Mammary epithelial cell (primary cell): ENCODE measurements around the gene MGARP.

Experiments used
- EZH2 ChIP-seq: IDR thresholded peaks from 2 replicates; pipeline ENCODE4 v1.6.1; 2012; ENCODE audit warnings: low read length, inconsistent platforms, borderline replicate concordance
- TF ChIP-seq, protein P1 (sequence below), 2 donors: IDR thresholded peaks in 1 of 2; conservative IDR thresholded peaks in 1 of 2; 2 replicates each; pipeline ENCODE4 v1.5.1; 2011 to 2012; ENCODE audit warnings: inconsistent platforms in 2 of 2, low read length in 2 of 2, mild to moderate bottlenecking in 2 of 2, control low read depth in 1 of 2, low read depth in 1 of 2; ENCODE audit not compliant: insufficient read depth in 1 of 2; ENCODE audit errors: extremely low read depth in 1 of 2

DNA sequence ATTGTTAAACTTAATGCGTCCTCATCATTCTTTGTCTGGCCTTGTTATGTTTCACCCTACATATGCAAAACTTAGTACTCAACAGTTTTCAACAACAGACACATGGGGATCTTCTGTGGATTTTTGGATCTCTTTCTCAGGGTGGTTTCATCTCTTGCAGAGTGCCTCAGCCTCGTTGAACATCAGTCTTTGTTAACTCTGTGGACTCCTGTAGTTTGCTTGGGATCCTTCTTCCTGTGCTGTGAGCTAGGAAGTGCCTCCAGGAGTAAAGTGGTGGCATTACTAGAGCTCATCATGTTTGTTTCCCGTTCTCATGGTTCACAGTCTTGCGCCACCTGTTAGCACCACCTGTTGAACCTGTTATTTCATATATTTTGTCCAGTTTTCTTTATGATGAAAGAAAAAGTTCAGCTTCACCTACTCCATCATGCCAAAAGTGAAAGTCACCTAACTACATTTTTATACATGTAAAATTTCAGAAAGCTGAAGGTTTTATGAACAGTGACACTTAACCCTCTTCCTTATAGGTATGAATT lies 49.7 kb upstream of the MGARP start:
- no peak for TF ChIP-seq EZH2
- TF ChIP-seq, protein P1, sequence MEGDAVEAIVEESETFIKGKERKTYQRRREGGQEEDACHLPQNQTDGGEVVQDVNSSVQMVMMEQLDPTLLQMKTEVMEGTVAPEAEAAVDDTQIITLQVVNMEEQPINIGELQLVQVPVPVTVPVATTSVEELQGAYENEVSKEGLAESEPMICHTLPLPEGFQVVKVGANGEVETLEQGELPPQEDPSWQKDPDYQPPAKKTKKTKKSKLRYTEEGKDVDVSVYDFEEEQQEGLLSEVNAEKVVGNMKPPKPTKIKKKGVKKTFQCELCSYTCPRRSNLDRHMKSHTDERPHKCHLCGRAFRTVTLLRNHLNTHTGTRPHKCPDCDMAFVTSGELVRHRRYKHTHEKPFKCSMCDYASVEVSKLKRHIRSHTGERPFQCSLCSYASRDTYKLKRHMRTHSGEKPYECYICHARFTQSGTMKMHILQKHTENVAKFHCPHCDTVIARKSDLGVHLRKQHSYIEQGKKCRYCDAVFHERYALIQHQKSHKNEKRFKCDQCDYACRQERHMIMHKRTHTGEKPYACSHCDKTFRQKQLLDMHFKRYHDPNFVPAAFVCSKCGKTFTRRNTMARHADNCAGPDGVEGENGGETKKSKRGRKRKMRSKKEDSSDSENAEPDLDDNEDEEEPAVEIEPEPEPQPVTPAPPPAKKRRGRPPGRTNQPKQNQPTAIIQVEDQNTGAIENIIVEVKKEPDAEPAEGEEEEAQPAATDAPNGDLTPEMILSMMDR (conservative IDR thresholded peaks at IDR 0.05 in 1 of 2, IDR thresholded peaks at IDR 0.05 in 1 of 2; ENCODE audit: extremely low read depth in 1 of 2, insufficient read depth in 1 of 2, low read depth in 1 of 2, low read length in 2 of 2): no peak
